Activated T-cell treated with anti-CD3 and anti-CD28 coated beads, Interleukin-2, amount 50 U/mL, for 1 hour (primary cell): ENCODE data around the gene NRP2.

Source experiments
- DNase-seq: peaks from one replicate; pipeline ENCODE4 v3.0.0-alpha.2; 2020

NRP2 gene

DNA sequence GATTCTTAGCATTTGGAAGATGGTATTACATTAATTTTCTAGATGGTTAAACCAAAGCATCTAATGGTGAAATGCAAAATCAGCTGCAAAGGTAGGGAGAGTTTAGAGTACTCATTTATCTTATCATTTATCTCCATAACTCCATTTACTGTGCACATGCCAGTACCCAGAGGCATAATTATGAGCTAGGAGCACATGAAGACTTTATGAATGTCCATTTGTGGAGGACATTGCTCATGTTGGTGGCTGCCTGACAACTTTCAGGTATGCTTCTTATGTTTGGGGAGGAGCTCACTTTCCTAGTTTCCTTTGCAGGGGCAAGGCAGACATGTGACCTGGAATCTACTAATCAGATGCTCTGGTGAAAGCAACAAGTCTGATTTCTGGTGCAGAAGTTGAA, 134.0 kb downstream of the NRP2 start:
- no peak for DNase-seq

DNA sequence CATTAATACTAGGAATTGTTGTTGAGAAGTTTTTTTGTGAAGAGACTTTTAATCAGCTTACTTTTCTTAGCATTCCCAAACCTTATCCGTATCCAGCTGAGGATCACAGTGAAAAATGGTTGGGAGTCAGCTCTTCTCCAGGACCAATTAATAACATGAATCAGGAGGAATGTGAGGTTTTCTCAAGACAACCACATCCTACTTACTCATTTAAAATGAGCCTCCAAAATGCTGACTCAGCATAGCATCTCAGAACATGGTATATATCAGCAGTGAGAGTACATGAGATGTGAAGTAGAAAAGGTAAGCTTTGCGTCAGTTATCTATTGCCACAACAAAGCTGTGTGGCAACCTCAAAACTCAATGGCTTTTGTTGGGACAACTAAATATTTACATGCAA, 140.3 kb downstream of the NRP2 start:
- DNase-seq: no peak

DNA sequence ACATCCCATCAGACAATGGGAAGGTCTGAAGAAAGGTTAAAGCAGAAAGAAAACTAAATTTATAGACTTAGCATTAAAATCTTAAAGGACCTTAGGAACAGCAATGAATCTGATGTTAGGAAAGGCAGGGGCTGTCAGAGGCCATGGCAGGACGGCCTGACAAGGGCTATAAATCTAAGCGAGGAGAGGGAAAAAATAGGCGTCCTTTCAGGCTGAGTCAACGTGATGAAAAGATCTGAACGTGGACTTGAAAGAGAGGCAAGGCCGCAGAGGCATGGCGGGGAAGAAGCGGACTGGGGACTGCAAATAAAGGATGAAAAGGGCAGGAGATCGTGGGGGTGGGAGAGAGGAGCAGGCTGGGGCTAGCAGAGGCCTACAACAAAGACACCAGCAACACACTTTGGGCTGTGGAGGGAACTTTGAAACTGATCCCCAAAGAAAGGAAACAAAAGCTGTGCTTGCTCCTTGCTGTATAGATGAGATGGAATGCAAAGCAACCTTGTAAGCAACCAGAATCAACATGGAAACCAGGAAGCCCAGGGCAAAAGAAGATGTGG, 145.6 kb downstream of the NRP2 start:
- no peak for DNase-seq

DNA sequence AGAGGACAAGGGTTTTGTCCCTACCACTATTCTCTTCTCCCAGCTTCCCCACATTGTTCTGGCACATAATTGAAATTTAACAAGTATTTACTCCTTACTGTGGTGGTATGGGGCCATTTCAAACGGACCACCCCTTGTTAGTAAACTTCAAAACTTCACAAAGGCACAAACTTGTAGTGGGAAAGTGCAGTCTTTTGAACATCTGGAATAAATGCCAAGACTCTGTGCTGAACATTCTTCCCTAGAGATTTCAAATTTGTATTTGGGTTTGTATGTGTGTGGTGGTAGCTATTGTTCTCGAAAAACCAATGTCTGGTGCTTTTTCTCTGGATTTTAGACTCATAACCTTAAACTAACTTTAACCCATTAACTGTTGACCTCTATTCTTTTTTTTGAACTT, 151.6 kb downstream of the NRP2 start:
- no peak for DNase-seq

DNA sequence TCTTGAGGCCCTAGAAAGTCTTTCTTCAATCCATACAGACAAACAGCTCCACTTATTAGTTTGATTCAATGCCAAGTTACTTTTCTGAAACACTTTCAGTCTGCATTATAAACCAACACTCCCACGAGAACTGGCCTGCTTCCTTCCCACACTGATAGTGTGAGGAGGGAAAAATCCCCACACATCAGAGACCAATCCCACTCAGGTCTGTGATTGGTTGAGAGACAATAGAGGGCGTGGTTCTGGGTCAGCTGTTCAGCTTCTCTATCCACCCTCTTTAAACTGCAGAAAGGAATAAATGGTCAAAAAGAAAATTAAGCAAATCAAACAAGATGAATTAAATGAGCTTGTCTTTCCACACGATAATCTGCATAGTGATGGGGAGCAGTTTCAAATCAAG, 152.5 kb downstream of the NRP2 start:
- DNase-seq: no peak

DNA sequence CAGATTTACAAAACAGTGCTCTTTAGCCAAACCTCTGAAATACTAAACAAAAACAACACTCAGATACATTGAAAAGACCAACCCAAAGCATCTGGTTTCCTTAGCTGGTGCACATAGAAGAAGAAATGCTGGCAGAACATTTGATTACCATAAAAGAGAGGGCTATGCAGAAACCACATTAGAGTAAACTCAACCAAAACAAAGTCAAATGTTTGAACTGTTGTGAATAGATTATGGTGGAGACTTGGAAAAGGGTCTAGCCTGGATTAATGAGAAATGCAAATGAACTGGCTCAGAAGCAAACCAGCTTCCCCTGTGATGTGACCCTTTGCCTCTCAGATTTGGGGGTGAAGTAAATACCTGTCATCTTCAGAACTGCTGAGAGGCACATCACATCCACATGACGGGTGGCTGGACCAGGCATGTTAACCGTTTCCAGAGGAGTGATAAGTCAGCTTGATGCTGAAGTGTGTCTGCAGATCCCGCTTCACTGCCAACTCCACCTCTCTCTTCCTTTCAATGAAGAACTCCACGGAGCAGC, 153.0 kb downstream of the NRP2 start:
- no peak for DNase-seq

DNA sequence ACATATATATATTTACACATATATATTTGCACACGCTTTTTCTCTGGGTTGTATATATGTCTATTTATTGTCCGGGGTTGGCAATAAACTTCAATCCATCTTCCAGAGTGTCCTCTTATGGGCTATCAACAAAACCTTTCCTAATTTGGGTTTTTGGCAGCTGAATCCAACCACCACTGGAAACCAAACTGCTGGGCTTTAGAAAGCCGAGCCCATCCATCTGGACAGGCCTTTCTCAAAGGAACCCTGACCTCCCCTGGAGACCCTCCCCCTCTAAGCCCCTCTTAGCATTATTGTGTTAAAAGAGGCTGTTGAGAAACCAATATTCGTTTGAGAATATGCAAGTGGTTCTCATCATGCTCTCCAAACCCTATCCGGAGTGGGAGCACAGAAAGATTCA, 153.6 kb downstream of the NRP2 start:
- no peak for DNase-seq

DNA sequence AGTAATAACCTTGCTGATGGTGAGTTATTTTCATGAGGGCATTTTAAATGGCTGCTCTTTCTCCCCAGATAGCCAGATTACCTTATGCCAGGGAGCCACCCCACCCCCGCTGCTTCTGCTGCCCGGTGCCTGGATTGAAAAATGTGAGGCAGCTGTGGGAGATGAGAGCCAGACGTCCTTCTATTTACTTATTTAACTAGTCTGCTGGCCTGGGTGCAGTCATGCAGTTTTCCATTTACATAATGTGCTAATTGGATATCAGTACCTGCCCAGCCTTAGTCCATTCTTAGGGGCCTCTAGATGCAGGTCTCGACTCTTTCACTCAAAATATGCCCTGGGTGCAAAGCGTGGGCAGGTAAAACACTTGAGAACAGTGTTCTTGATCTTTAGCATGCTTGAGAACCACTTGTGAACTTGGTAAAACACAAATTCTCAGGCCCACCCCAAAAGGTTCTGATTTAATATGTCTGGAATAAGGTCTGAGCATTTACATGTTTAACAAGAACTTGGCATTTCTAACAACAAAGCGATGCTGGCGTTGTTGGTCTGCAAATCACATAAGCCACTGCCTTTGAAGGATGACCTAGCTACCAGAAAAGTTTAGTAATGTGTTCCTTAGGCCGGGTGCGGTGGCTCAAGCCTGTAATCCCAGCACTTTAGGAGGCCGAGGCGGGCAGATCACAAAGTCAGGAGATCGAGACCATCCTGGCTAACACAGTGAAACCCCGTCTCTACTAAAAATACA, 154.3 kb downstream of the NRP2 start:
- no peak for DNase-seq

DNA sequence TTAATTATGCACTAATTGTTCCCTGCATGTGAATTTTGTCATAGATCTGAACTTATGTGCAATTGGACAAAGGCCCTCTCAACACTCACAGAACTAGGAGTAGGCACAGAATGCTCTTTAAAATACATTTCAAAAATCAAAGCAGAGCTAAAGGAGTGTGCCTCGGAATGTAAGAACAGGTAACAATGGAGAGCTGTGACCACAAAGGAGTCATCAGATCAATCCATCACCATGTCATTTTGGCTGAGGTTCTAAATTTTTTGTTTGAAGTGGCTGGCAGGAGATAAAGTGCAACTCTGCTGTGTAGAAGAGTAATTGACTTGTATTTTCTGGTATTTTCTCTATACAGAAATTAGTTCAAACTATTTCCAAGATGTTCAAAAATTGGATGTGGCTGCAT, 155.4 kb downstream of the NRP2 start:
- DNase-seq: no peak

DNA sequence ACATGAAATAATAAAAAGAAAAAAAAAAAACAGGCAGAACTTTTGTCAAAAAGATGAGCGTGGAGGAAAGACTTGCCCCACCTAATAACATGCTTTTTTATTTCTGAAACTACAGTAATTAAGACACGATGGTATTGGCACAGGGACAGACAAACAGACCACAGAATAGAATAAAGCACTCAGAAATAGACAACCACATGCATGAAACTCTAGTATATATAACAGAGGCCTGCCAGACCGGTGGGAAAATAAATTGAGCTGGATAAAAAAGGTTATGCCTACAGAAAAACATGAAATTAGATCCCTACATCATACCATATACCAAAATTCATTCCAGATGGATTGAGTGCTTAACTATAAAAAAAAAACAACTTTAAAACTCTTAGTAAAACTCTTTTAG, 163.1 kb downstream of the NRP2 start:
- DNase-seq: no peak
